Measurements from ENCODE around the gene TRMT2A.

DNA sequence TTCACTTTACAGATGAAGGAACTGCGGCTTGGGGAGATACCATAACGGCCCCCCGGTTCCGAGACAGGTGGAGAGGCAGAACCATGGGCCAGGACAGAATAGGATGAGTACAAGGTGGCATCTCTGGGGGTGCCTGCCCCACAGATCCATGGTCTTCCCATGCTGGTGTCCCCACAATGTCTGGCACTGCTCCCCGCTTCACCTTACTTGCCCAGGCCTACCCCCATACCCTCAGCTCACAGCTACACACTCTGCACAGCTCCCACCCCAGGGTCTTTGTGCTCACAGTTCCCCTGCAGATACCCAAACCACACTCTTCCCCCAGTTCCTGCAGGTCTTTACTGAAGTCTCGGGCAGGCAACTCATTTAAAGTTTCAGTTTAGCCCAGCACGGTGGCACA lies 48.4 kb downstream of the TRMT2A start:
- TF ChIP-seq CTCF (IDR thresholded peaks at IDR 0.05) = no peak
- no peak for TF ChIP-seq POLR2AphosphoS5 (IDR thresholded peaks at IDR 0.05; ENCODE audit: low read depth, low read length)

All from Panc1 (cell line).